ENCODE data around the gene ZNF407. TPM values are rescaled to one million over a fixed set of nuclear protein-coding genes. Genes with fewer than 3 reads are reported as not detected.

The ZNF407 gene
- total RNA-seq, 1 donor from 2014 or later, result 14.7 TPM

DNA sequence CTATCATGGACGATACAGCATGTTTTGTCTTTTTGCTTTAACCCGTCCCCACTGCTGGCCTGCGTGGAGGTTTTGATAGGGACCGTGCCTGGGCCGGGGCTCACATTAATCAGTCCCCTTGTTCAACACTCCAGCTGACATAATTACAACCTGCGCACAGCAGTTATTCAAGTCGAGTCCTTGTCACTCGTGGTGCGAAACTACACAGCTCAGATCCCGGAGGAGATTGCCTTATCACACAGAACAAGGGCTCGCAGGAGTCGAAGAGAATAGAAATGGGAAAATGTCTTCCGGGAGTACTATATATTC lies 304.4 kb downstream of the ZNF407 start:
- Mint-ChIP-seq H3K36me3 (no peaks in the 10 kb centered on the region), H3K27me3 (no peaks in the 10 kb centered on the region), H3K4me1 (ENCODE audit: unreplicated experiment) (peaks cover 24% of the 10 kb centered on the region), H3K27ac (no peak overlapping the region), H3K9me3 (no peaks in the 10 kb centered on the region), H3K4me3 (peak overlapping the region; percentile 56)
- no peak for TF ChIP-seq CTCF (conservative IDR thresholded peaks at IDR 0.05)
- no peak for DNase-seq (ENCODE audit: extremely low spot score, unreplicated experiment)

DNA sequence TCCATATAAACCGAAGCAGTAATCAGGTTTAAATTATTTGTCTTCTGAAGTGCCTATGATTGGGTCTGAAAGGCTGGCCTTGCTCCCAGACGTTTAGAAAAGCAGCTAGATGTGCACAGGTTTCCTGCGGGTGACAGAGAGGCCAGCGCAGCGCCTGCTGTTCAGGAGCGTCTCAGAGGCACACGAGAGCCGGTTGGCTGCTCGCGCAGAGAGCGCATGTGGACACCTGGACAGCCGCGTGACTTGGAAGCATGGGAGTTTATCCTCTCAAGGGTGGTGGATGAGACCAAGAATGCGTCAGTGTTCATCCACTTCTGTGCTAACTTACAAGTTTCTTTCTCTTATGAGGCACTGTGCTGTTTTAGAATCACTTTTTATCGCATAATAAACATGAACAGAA lies 307.6 kb downstream of the ZNF407 start:
- Mint-ChIP-seq H3K36me3 (no peaks in the 10 kb centered on the region), H3K4me3 (no peak overlapping the region), H3K9me3 (no peaks in the 10 kb centered on the region), H3K27me3 (no peaks in the 10 kb centered on the region), H3K4me1 (ENCODE audit: unreplicated experiment) (peaks cover 9% of the 10 kb centered on the region), H3K27ac (no peak overlapping the region)
- no peak for TF ChIP-seq CTCF (conservative IDR thresholded peaks at IDR 0.05)
- DNase-seq (ENCODE audit: extremely low spot score, unreplicated experiment), result no peak

GRCh38 chr18:74906184-74906583 lies 308.5 kb downstream of the ZNF407 start:
- H3K4me3 Mint-ChIP-seq, result peak overlapping the region; percentile 24
- peaks cover 4% of the 10 kb centered on the region for H3K36me3 Mint-ChIP-seq
- no peak for DNase-seq (ENCODE audit: extremely low spot score, unreplicated experiment)
- no peak overlapping the region for H3K27ac Mint-ChIP-seq
- TF ChIP-seq CTCF (conservative IDR thresholded peaks at IDR 0.05), result no peak
- H3K4me1 Mint-ChIP-seq (ENCODE audit: unreplicated experiment), result peaks cover 9% of the 10 kb centered on the region
- no peaks in the 10 kb centered on the region for H3K9me3 Mint-ChIP-seq
- no peaks in the 10 kb centered on the region for H3K27me3 Mint-ChIP-seq

DNA sequence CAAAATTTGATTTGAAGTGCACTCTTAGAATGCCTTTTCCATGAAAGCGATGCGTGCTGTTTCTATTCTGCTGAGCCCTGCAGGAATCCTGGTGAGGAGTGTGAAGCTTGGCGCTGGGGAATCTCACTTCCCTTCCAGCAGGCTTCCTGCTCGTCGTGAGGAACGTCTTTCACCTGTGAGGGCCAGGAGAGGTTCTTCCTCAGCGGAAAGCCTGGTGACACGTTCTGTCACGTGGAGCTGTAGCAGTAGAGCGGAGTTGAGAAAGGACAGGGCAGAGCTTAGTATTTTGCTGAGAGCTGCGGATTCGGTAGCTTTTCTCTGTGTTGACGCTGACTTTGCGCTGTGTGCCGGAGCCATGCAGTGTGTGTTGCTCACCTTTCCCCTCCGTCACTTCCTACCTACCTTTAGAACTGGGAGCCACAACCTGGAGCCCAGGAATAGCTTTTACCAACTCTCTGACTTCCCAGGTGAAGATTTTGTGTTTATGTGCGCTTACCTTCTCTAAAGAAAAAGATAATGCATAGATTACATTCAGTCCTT lies 316.5 kb downstream of the ZNF407 start:
- DNase-seq (ENCODE audit: extremely low spot score, unreplicated experiment), result no peak
- no peak overlapping the region for H3K4me3 Mint-ChIP-seq
- H3K4me1 Mint-ChIP-seq (ENCODE audit: unreplicated experiment), result no peaks in the 10 kb centered on the region
- H3K27me3 Mint-ChIP-seq, result no peaks in the 10 kb centered on the region
- peaks cover 7% of the 10 kb centered on the region for H3K36me3 Mint-ChIP-seq
- no peak overlapping the region for H3K27ac Mint-ChIP-seq
- no peaks in the 10 kb centered on the region for H3K9me3 Mint-ChIP-seq
- no peak for TF ChIP-seq CTCF (conservative IDR thresholded peaks at IDR 0.05)

DNA sequence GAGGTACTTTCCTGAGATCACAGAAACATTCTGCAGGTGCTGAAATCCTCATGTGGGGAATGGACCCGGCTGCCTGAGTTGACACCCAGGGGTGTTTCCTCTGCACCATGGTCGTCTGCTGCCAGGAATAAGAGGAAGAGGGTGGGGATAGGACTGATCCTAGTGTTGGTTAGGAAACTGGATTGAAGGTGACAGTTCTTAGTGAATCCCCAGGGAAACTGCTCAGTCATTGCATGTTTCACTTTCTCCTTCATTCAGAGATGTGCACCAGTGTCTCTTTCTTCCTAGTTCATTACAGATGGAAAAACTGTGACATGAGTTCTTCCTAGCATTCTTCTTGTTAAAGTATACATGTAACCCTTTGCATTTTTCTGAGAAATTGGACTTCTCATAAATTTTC lies 317.0 kb downstream of the ZNF407 start:
- H3K4me1 Mint-ChIP-seq (ENCODE audit: unreplicated experiment), result no peaks in the 10 kb centered on the region
- no peak for TF ChIP-seq CTCF (conservative IDR thresholded peaks at IDR 0.05)
- peaks cover 7% of the 10 kb centered on the region for H3K36me3 Mint-ChIP-seq
- no peak overlapping the region for H3K27ac Mint-ChIP-seq
- no peaks in the 10 kb centered on the region for H3K27me3 Mint-ChIP-seq
- DNase-seq (ENCODE audit: extremely low spot score, unreplicated experiment), result no peak
- H3K4me3 Mint-ChIP-seq, result no peak overlapping the region
- no peaks in the 10 kb centered on the region for H3K9me3 Mint-ChIP-seq

Measured in type B pancreatic cell (in vitro differentiated cells).